ENCODE results near the gene USP7. TPM values are rescaled to one million over a fixed set of nuclear protein-coding genes. Genes with fewer than 3 reads are reported as not detected.

USP7 gene
- total RNA-seq, 1 donor from 2014 or later: 136 TPM

GRCh38 chr16:8943001-8943763, 20.5 kb downstream of the USP7 start:
- Mint-ChIP-seq H3K9me3 (no peaks in the 10 kb centered on the region), H3K4me3 (no peak overlapping the region), H3K36me3 (peaks cover 2% of the 10 kb centered on the region), H3K27ac (no peak overlapping the region), H3K4me1 (peaks cover 19% of the 10 kb centered on the region), H3K27me3 (ENCODE audit: low read depth) (no peaks in the 10 kb centered on the region)
- DNase-seq (ENCODE audit: low spot score in 2 of 2, unreplicated experiment in 2 of 2): no peak
- TF ChIP-seq CTCF (IDR thresholded peaks at IDR 0.05; ENCODE audit: unreplicated experiment): no peak

GRCh38 chr16:8941718-8942344, 21.9 kb downstream of the USP7 start:
- Mint-ChIP-seq H3K27ac (no peak overlapping the region), H3K9me3 (no peaks in the 10 kb centered on the region), H3K4me3 (no peak overlapping the region), H3K27me3 (ENCODE audit: low read depth) (no peaks in the 10 kb centered on the region), H3K4me1 (peaks cover 10% of the 10 kb centered on the region), H3K36me3 (peaks cover 2% of the 10 kb centered on the region)
- TF ChIP-seq CTCF (IDR thresholded peaks at IDR 0.05; ENCODE audit: unreplicated experiment): no peak
- DNase-seq (ENCODE audit: low spot score in 2 of 2, unreplicated experiment in 2 of 2): no peak

- no peak for DNase-seq (ENCODE audit: low spot score in 2 of 2, unreplicated experiment in 2 of 2)
- Mint-ChIP-seq H3K4me3 (no peak overlapping the region), H3K9me3 (no peaks in the 10 kb centered on the region), H3K36me3 (peaks cover 2% of the 10 kb centered on the region), H3K4me1 (peaks cover 8% of the 10 kb centered on the region), H3K27me3 (ENCODE audit: low read depth) (no peaks in the 10 kb centered on the region), H3K27ac (no peak overlapping the region)
- TF ChIP-seq CTCF (IDR thresholded peaks at IDR 0.05; ENCODE audit: unreplicated experiment): no peak
Observed at GRCh38 chr16:8937803-8938202, 25.9 kb downstream of the USP7 start.

- no peak for TF ChIP-seq CTCF (IDR thresholded peaks at IDR 0.05; ENCODE audit: unreplicated experiment)
- H3K27ac Mint-ChIP-seq: no peak overlapping the region
- no peak for DNase-seq (ENCODE audit: low spot score in 2 of 2, unreplicated experiment in 2 of 2)
- H3K4me3 Mint-ChIP-seq: no peak overlapping the region
- H3K9me3 Mint-ChIP-seq: no peaks in the 10 kb centered on the region
- no peaks in the 10 kb centered on the region for H3K27me3 Mint-ChIP-seq (ENCODE audit: low read depth)
- peaks cover 2% of the 10 kb centered on the region for H3K36me3 Mint-ChIP-seq
- H3K4me1 Mint-ChIP-seq: peaks cover 12% of the 10 kb centered on the region
Observed at GRCh38 chr16:8936421-8936820, 27.3 kb downstream of the USP7 start.

- Mint-ChIP-seq H3K9me3 (no peaks in the 10 kb centered on the region), H3K4me3 (no peak overlapping the region), H3K27ac (no peak overlapping the region), H3K4me1 (peaks cover 12% of the 10 kb centered on the region), H3K27me3 (ENCODE audit: low read depth) (no peaks in the 10 kb centered on the region), H3K36me3 (peaks cover under 1% of the 10 kb centered on the region)
- TF ChIP-seq CTCF (IDR thresholded peaks at IDR 0.05; ENCODE audit: unreplicated experiment): no peak
- no peak for DNase-seq (ENCODE audit: low spot score in 2 of 2, unreplicated experiment in 2 of 2)
Observed at GRCh38 chr16:8935989-8936388, 27.7 kb downstream of the USP7 start.
